Measurements from ENCODE around the gene SESN2. TPM values are rescaled to one million over a fixed set of nuclear protein-coding genes. Genes with fewer than 3 reads are reported as not detected.

SESN2 gene
- total RNA-seq, 3 donors from 2014 or later: 20.4 to 32.3 (median 27.6) TPM

DNA sequence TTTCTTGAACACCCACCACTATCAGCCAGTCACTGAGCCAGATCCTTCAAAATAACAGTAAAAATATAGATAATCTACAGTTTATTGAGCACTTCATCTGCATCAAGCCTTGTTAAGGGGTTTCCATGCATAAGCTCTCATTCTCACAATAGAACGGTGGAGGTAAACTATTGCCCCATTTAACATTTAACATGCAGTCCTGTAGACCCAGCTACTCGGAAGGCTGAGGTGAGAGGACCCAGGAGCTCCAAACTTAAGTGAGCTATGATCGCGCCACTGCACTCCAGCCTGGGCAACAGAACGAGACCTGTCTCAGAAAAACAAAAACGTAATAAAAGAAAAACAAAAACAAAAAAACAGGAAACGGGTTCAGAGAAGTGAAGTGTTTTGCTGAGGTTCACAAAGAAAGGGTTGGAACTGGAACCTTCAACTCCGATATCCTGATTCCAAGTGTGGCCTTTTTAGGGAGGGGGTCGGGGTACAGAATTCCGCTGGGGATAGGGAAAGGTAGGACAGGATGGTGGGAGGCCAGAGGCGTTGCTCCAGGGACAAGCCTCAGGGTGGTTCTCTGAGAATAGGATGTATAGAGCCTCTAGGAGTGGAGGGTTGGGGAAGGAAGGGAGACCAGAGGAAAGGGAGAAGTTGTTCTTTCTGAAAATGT is 11.6 kb upstream of the SESN2 start:
- H3K9me3 ChIP-seq: peaks cover 2% of the 10 kb centered on the region
- TF ChIP-seq, protein P1, sequence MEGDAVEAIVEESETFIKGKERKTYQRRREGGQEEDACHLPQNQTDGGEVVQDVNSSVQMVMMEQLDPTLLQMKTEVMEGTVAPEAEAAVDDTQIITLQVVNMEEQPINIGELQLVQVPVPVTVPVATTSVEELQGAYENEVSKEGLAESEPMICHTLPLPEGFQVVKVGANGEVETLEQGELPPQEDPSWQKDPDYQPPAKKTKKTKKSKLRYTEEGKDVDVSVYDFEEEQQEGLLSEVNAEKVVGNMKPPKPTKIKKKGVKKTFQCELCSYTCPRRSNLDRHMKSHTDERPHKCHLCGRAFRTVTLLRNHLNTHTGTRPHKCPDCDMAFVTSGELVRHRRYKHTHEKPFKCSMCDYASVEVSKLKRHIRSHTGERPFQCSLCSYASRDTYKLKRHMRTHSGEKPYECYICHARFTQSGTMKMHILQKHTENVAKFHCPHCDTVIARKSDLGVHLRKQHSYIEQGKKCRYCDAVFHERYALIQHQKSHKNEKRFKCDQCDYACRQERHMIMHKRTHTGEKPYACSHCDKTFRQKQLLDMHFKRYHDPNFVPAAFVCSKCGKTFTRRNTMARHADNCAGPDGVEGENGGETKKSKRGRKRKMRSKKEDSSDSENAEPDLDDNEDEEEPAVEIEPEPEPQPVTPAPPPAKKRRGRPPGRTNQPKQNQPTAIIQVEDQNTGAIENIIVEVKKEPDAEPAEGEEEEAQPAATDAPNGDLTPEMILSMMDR (IDR thresholded peaks at IDR 0.05): no peak
- DNase-seq (no peak), ATAC-seq (no peak)
- H3K4me1 ChIP-seq (ENCODE audit: low read depth): peaks cover 52% of the 10 kb centered on the region
- H3K36me3 ChIP-seq (ENCODE audit: low read depth): peaks cover 3% of the 10 kb centered on the region
- no peak overlapping the region for H3K4me3 ChIP-seq
- intact Hi-C loops (cut with DNase I, micrococcal nuclease): no loop called here

DNA sequence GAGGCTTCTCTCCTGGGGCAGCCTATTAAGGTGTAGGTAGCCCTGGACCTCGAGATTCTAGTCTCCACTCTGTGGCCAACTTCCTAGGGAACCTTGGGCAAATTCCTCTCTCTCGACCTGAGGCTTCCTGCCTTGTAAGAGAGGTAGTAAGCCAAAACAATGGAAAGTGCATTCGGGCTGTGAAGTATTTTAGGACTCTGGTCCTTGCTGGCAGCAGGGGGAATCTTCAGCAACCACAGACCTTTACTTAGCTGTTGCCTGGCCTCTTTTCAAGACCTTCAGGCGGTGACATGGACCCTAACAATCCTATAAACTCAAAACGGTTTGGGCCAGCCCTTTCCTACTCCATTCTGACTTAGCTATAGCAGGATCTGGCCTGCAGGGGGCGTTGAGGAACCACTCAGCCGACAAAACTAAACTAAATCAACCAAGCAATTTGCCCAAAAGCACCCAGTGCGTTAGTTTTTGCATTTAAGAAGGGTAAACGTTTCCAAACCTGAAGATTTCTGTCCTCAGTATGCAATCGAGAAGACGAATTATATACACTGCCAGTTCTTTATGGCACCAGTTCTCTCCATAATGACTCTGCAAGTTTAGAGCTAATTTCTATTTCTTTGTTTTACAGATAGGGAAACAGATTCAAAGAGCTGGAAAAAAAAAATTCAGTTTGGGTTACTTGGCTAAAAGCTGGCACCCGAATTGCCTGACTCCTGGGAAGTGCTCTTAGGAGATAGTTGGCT is 10.9 kb upstream of the SESN2 start:
- H3K9me3 ChIP-seq: peaks cover 2% of the 10 kb centered on the region
- intact Hi-C loops (cut with DNase I, micrococcal nuclease): no loop called here
- H3K4me3 ChIP-seq: peak overlapping the region; percentile 4
- peak; percentile 63 for ATAC-seq
- peaks cover 45% of the 10 kb centered on the region for H3K4me1 ChIP-seq (ENCODE audit: low read depth)
- peaks cover 3% of the 10 kb centered on the region for H3K36me3 ChIP-seq (ENCODE audit: low read depth)
- peak; percentile 78 to 92 (median 85) for DNase-seq
- TF ChIP-seq, protein P1 (IDR thresholded peaks at IDR 0.05): peak; percentile 74

DNA sequence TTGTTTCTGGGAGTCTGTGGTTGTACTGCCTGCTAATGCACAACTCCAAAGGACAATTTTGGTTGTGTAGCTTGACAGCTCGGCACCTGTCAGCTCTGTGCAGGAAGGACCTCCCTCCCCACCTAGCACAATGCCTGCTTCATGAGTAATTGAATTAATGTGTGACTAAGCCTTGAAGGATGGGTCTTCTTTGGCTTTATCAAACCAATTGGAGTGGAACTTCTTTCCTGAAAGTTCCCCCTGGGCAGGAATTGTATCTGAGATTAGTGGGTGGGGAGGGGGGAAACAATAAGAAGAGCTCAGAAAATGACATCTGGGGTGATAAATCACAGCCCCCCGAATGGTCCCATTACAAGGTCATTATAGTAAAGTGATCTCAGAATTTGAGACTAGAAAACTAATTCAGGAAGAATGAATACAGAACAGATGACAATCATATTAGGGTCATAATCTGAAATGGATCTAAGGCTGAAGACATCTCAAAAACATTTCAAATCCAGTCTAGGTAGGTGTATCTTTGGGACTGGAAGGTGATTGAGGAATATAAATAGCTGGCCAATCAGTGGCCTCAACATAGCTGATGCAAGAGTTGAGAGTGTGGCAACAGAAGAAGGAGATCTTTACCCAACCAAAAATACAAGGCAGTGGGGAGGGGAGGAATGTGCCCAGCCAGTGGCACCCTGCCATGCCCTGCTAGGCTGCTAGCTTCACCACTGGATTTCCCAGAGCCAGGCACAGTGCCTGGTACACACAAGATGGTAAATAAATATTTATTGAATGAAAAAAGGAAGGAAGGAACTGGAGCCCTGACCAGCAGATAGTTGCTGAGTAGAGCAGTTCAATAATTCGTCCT is 10.1 kb upstream of the SESN2 start:
- peaks cover 3% of the 10 kb centered on the region for H3K36me3 ChIP-seq (ENCODE audit: low read depth)
- intact Hi-C loops (cut with DNase I, micrococcal nuclease): no loop called here
- peaks cover 2% of the 10 kb centered on the region for H3K9me3 ChIP-seq
- TF ChIP-seq, protein P1 (IDR thresholded peaks at IDR 0.05): no peak
- no peak overlapping the region for H3K4me3 ChIP-seq
- peak in 1 of 3 donors; percentile 35 for DNase-seq
- peaks cover 39% of the 10 kb centered on the region for H3K4me1 ChIP-seq (ENCODE audit: low read depth)
- peak; percentile 20 for ATAC-seq

DNA sequence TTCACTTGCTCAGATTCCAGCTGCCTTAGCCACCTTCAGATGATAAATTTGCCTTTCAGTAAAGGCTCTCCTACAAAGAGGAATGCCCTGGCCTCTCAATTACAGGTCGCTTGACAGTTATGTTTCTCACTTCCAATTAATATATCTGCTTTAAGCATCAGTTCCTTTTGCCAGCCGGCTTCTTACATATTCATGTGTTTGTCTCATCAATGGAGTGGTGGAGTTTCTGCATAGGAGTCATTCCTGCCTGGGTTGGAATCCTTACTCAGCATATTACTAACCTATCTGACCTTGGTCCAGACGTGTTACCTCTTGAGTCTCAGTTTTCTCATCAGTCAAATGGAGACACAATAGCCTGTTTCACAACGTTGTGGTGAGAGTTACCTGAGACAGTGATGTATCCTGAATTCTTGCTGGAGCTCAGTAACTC is 9.4 kb upstream of the SESN2 start:
- ATAC-seq: no peak
- Histone ChIP-seq H3K9me3 (peaks cover 2% of the 10 kb centered on the region), H3K4me3 (no peak overlapping the region), H3K36me3 (ENCODE audit: low read depth) (peaks cover 3% of the 10 kb centered on the region), H3K4me1 (ENCODE audit: low read depth) (peaks cover 36% of the 10 kb centered on the region)
- DNase-seq: no peak
- TF ChIP-seq, protein P1 (IDR thresholded peaks at IDR 0.05): no peak
- intact Hi-C loops (cut with DNase I, micrococcal nuclease): no loop called here

DNA sequence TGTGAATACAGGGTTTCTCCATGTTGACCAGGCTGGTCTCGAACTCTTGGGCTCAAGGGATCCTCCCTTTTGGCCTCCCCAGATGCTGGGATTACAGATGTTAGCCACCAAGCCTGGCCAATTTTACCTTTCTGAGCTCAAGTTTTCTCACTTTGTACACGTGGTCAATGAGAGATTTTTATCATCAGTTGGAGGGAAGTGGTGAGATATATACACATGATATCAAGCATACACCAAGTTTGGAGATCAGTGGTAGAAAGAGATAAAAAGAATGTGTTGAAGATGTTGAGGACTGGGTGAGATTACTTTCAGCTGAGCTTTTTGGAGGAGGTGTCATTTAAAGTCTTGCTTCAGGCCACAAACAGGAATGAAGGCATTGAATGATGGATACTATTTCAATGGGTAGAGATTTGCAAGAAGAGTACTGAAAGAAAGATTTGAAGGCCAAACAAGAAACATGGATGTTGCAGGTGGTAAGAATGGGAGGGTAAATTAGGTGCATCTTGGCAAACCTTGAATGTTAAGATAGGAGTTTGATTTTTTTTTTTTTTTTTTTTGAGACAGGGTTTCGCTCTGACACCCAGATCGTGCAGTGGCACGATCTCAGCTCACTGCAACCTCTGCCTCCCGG is 3.0 kb upstream of the SESN2 start:
- no peak for DNase-seq
- H3K36me3 ChIP-seq (ENCODE audit: low read depth): no peaks in the 10 kb centered on the region
- no peak for ATAC-seq
- no peaks in the 10 kb centered on the region for H3K9me3 ChIP-seq
- H3K4me1 ChIP-seq (ENCODE audit: low read depth): peaks cover 10% of the 10 kb centered on the region
- no peak overlapping the region for H3K4me3 ChIP-seq
- intact Hi-C loops (cut with DNase I, micrococcal nuclease): no loop called here
- TF ChIP-seq, protein P1 (IDR thresholded peaks at IDR 0.05): no peak
